Left kidney (tissue), 8 donors: ENCODE measurements around the gene ARMCX4. TPM values are rescaled to one million over a fixed set of nuclear protein-coding genes. Genes with fewer than 3 reads are reported as not detected.
"Not testable (repeated sequence)": the region's sequence is repeated elsewhere in the genome, so short reads cannot be mapped to it uniquely, and the experiment has no call there.

Source experiments
- DNase-seq: peaks from one replicate; pipeline ENCODE4 v3.0.0-alpha.2; 2013
- long read RNA-seq, 8 donors: transcript quantifications; one replicate each; lab custom pipeline, GENCODE V29; 2026
- polyA plus RNA-seq: library from polyadenylated mRNA; unstranded; fragments of 120-200 nt; gene quantifications from one replicate; pipeline ENCODE4 v1.2.1, GENCODE V29; 2013; ENCODE audit not compliant: insufficient read length

ARMCX4 gene
- polyA plus RNA-seq, result 32.1 TPM
- long read RNA-seq, donor 1, partial matches to known transcripts, result 0 of 2 reads
- long read RNA-seq, donor 1, other reads (novel, unspliced or antisense), result 0 of 2 reads
- long read RNA-seq, donor 2, partial matches to known transcripts, result 0 of 4 reads
- long read RNA-seq, donor 2, other reads (novel, unspliced or antisense), result 0 of 4 reads
- long read RNA-seq, donor 3, partial matches to known transcripts, result 6 of 10 reads
- long read RNA-seq, donor 3, other reads (novel, unspliced or antisense), result 0 of 10 reads
- long read RNA-seq, donor 4, partial matches to known transcripts, result 0 of 2 reads
- long read RNA-seq, donor 4, other reads (novel, unspliced or antisense), result 0 of 2 reads
- long read RNA-seq, donor 5, transcript ARMCX4-209 (2 exons, 346 nt), result major isoform, 11 of 11 reads
- long read RNA-seq, donor 5, partial matches to known transcripts, result 0 of 11 reads
- long read RNA-seq, donor 5, other reads (novel, unspliced or antisense), result 0 of 11 reads
- long read RNA-seq, donor 6, partial matches to known transcripts, result 0 of 2 reads
- long read RNA-seq, donor 6, other reads (novel, unspliced or antisense), result 0 of 2 reads
- long read RNA-seq, donor 7, transcript ARMCX4-209 (2 exons, 346 nt), result major isoform, 5 of 14 reads
- long read RNA-seq, donor 7, partial matches to known transcripts, result 9 of 14 reads
- long read RNA-seq, donor 7, other reads (novel, unspliced or antisense), result 0 of 14 reads
- long read RNA-seq, donor 8, partial matches to known transcripts, result 0 of 4 reads
- long read RNA-seq, donor 8, other reads (novel, unspliced or antisense), result 0 of 4 reads

- peak; percentile 46 for DNase-seq
Observed at GRCh38 chrX:101485212-101485949, at the start of gene ARMCX4. Gene ARMCX4, plus strand, starts transcription at chrX:101485456. Its CDS starts 3,134 bp downstream, at chrX:101488590.

GRCh38 chrX:101442085-101442484, 43.2 kb upstream of the ARMCX4 start:
- DNase-seq, result no peak

GRCh38 chrX:101449279-101449678, 36.0 kb upstream of the ARMCX4 start:
- DNase-seq, result no peak

- DNase-seq, result no peak
Observed at GRCh38 chrX:101450085-101450484, 35.2 kb upstream of the ARMCX4 start.

GRCh38 chrX:101450961-101451360, 34.3 kb upstream of the ARMCX4 start:
- no peak for DNase-seq

DNA sequence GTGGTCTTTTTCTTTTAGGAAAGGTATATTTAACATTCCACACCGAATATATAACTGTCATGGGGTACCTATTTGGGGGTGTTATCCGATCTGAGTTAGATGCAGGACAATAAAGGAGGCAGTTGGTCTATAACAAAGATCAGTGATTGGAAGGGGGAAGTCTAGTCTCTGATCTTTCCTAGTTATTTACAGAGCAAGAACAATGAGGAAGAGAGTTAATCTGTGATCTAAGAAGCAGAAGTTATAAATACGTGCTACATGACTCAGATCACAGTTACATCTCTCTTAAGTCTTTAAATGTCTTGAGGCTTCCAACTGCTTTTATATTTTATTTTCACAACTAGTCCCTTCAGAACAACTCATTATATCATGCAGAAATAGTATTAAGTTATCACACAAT, 33.2 kb upstream of the ARMCX4 start:
- DNase-seq, result no peak

DNA sequence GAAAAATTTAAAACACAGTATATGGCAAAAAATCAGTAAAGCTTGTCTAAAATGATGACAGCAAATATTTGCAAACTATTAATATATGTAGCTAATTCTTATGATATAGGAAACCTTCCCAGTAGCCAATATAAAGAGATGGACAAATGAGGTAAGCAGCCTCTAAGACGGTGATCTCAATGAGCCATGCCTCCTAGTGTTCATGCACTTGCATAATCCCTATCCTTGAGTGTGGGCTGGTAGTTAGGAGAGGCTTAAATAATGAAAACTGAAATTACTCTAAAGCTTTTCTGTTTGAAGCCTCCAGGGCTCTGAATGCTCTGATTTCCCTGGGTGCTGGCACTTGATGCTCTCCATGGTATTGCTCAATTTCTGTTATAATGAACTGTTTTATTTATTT, 24.6 kb upstream of the ARMCX4 start:
- DNase-seq, result no peak

GRCh38 chrX:101462892-101463291, 22.4 kb upstream of the ARMCX4 start:
- DNase-seq, result peak; percentile 10

- DNase-seq, result no peak
Observed at GRCh38 chrX:101478366-101478765, 6.9 kb upstream of the ARMCX4 start.

GRCh38 chrX:101482296-101482695, 3.0 kb upstream of the ARMCX4 start:
- DNase-seq, result no peak

GRCh38 chrX:101483705-101484104, 1.6 kb upstream of the ARMCX4 start:
- DNase-seq, result peak; percentile 15

DNA sequence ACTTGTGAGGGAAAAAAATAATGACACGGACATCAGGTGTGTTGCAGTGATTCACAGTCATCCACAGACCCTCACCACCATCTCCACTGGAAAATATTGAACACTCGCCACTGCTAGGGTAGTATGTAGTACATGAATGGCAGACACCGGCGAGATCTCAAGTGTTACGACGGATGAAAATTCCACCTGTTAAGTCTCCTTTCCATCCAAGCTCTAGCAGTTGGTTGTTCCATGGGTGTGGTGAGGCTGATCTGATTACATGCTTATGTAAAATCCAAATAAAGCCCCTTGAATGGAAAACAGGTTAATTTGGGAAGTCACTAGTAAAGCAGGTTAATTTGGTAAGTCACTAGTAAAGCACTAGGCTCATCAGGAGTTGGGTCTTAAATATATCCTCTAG, 1.1 kb upstream of the ARMCX4 start:
- no peak for DNase-seq

GRCh38 chrX:101488796-101489195, 3.5 kb downstream of the ARMCX4 start:
- no peak for DNase-seq

DNA sequence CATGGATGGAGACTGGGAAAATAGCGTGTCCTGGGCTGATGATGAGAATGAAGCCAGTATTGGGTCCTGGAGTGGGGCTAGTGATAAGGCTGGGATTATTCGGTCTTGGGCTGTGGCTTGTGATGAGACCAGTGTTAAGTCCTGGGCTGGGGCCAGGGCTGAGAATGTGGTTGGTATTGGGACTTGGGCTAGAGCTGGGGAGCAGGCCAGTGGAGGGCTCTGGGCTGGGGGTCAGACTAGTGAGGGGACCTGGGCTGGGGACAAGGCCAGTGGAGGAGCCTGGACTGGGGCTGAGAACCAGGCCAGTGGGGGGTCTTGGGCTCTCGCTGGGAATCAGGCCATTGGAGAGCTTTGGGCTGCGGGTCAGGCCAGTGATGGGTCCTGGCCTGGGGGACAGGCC, 6.7 kb downstream of the ARMCX4 start:
- DNase-seq, result no peak

DNA sequence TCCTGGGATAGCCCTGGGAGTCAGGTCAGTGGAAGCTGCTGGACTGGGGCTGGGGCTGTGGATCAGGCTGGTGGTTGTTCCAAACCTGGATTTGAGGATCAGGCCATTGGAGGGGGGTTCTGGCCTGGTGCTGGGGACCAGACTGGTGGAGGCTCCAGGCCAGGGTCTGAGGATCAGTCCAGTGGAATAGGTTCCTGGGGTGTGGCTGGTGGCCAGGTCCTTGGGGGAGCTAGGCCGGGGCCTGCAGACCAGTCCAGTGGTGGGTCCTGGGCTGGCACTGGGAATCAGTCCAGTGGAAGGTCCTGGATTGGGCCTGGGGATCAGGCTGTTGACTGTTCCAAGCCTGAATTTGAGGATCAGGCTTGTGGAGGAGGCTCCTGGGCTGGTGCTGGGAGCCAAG, 8.0 kb downstream of the ARMCX4 start:
- no peak for DNase-seq

DNA sequence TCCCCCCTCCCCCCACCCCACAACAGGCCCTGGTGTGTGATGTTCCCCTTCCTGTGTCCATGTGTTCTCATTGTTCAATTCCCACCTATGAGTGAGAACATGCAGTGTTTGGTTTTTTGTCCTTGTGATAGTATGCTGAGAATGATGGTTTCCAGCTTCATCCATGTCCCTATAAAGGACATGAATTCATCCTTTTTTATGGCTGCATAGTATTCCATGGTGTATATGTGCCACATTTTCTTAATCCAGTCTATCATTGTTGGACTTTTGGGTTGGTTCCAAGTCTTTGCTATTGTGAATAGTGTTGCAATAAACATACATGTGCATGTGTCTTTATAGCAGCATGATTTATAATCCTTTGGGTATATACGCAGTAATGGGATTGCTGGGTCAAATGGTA, 17.7 kb downstream of the ARMCX4 start:
- not testable (repeated sequence) for DNase-seq

GRCh38 chrX:101507372-101507771, 22.1 kb downstream of the ARMCX4 start:
- no peak for DNase-seq

DNA sequence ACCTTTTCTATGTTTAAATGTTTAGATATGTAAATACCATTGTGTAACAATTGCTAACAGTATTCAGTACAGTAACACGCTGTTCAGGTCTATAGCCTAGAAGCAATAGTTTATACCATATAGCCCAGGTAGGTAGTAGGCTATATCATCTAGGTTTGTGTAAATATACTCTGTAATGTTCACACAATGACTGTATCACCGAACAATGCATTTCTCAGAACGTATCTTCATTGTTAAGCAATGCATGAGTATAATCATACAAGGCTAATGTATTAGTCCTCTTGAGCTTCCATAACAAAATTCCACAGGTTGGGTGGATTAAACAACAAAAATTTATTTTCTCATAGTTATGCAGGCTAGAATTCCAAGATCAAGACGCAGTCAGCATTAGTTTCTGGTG, 22.7 kb downstream of the ARMCX4 start:
- DNase-seq, result no peak

DNA sequence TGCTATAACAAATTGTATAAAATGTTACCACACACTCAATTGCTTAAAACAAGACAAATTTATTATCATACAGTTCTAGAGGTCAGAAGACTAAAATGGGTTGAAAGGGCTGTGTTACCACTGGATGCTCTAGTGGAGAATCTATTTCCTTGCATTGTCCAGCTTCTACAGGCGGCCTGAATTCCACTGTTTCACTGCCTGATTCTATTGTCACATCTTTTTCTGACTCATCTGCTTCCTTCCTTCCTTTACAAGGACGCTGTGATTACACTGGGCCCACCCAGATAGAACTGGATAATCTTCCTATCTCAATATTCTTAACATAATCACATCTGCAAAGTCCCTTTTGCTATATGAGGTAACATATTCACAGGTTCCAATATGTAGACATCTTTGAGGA, 45.7 kb downstream of the ARMCX4 start:
- no peak for DNase-seq
